ENCODE data around the gene DPPA2. TPM values are rescaled to one million over a fixed set of nuclear protein-coding genes. Genes with fewer than 3 reads are reported as not detected.

Gene DPPA2
- total and polyA plus RNA-seq, 2 of the 8 experiments (the other 6 are each of a cell fraction or from before 2014, with no cell fraction given): 7.8 to 12.6 TPM

GRCh38 chr3:109339714-109340648 lies 23.7 kb upstream of the DPPA2 start:
- H3K27ac ChIP-seq (ENCODE audit: low read depth, low read length): no peak overlapping the region

More at GRCh38 chr3:109339714-109340648, 23.7 kb upstream of the DPPA2 start:
- peaks cover 4 to 50% (median 24%) of the 10 kb centered on the region in 4 experiments; a peak in 7 of 8 replicates for H3K36me3 ChIP-seq (ENCODE audit: control insufficient read depth in 2 of 4, insufficient read depth in 4 of 4, low read length in 3 of 4)
- peak overlapping the region; percentile 70 to 100 for H3K4me2 ChIP-seq (ENCODE audit: insufficient read depth in 1 of 2, low read depth in 2 of 2, low read length in 2 of 2)
- peak overlapping the region; percentile 97 for H2BK5ac ChIP-seq (ENCODE audit: low read depth, low read length)
- H2BK120ac ChIP-seq (replicated peaks; ENCODE audit: low read depth, low read length): no peak overlapping the region
- no peak overlapping the region for H2AFZ ChIP-seq (ENCODE audit: low read length)
- peak overlapping the region; percentile 16 to 100 (median 62); a peak in 7 of 8 replicates for H3K4me3 ChIP-seq (ENCODE audit: extremely low read depth in 1 of 4, insufficient read depth in 2 of 4, low read depth in 3 of 4, low read length in 4 of 4)
- DNase-seq (ENCODE audit: low read depth in 1 of 2, low spot score in 2 of 2) (no peak), FAIRE-seq (no peak)
- no peak overlapping the region for H3K23ac ChIP-seq (ENCODE audit: insufficient read length)
- no peak overlapping the region for H2BK15ac ChIP-seq (ENCODE audit: low read length)
- no peak overlapping the region for H3K14ac ChIP-seq (ENCODE audit: insufficient read length)
- no peak overlapping the region for H2BK20ac ChIP-seq (ENCODE audit: low read length)
- H3K18ac ChIP-seq (ENCODE audit: extremely low read depth, low read length): peak overlapping the region; percentile 71
- peak overlapping the region; percentile 79 for H4K5ac ChIP-seq (ENCODE audit: insufficient read length, low read depth, low read length)
- H3K4ac ChIP-seq (replicated peaks; ENCODE audit: insufficient read length, low read depth, low read length): no peak overlapping the region
- ChIA-PET POLR2A (ENCODE audit: partially characterized antibody) (interaction anchor here (0.6 to 26.4 kb wide), 11 partner anchors 8 to 58 kb away, joined by 3 to 681 read pairs (median 5); partner anchors contain the start of genes DPPA2 and DPPA4), CTCF (ENCODE audit: partially characterized antibody) (interaction anchor here (0.7 to 1.3 kb wide), 5 partner anchors 13 to 64 kb away, joined by 3 to 5 read pairs (median 4); no protein-coding TSS in a partner anchor)
- WGBS, 2 experiments (ENCODE audit: extremely low coverage in 1 of 2, insufficient coverage in 1 of 2, insufficient read length in 1 of 2, insufficient replicate concordance in 2 of 2, low coverage in 1 of 2, low lambda C conversion rate in 2 of 2, missing lambda C conversion rate in 1 of 2): 24% methylated on average over 5 of the region's 5 CpGs; no CpG with 5 or more reads in 1 of the 2 experiments
- H3K79me2 ChIP-seq (ENCODE audit: control insufficient read depth in 1 of 2, insufficient read depth in 2 of 2, low read length in 2 of 2): peaks cover 26 to 82% of the 10 kb centered on the region in 2 experiments
- H3K27me3 ChIP-seq (replicated peaks in 1 of 4; ENCODE audit: control insufficient read depth in 3 of 4, extremely low read depth in 1 of 4, insufficient read depth in 3 of 4, low read length in 3 of 4): no peaks in the 10 kb centered on the region
- peaks cover 7% of the 10 kb centered on the region; the same call in 1 of the 2 replicates for H3K23me2 ChIP-seq (ENCODE audit: low read depth, low read length)
- peak overlapping the region; percentile 79; the same call in 1 of the 2 replicates for H2AK5ac ChIP-seq (ENCODE audit: low read depth, low read length)
- no peak overlapping the region for H4K91ac ChIP-seq (replicated peaks; ENCODE audit: insufficient read length, low read length)
- H2BK12ac ChIP-seq (ENCODE audit: low read depth, low read length): peak overlapping the region; percentile 89; the same call in 1 of the 2 replicates
- H3K4me1 ChIP-seq (replicated peaks in 1 of 4; ENCODE audit: control insufficient read depth in 3 of 4, insufficient read depth in 4 of 4, low read length in 3 of 4): peaks cover 0 to 9% (median 5%) of the 10 kb centered on the region in 4 experiments; a peak in 4 of 7 replicates
- TF ChIP-seq SIN3A (conservative IDR thresholded peaks at IDR 0.05 in 1 of 2, IDR thresholded peaks at IDR 0.05 in 1 of 2; ENCODE audit: low read depth in 1 of 2, low read length in 2 of 2) (peak in 1 of 2 experiments; percentile 60; a peak in 1 of 4 replicates), KDM4A (IDR thresholded peaks at IDR 0.05; ENCODE audit: low read depth, low read length, severe bottlenecking) (no peak)
- H3K9ac ChIP-seq (replicated peaks in 1 of 4; ENCODE audit: extremely low read depth in 1 of 4, low read depth in 3 of 4, low read length in 3 of 4): peak overlapping the region in 1 of 4 experiments; percentile 48; a peak in 1 of 7 replicates
- no peaks in the 10 kb centered on the region for H3K9me3 ChIP-seq (ENCODE audit: insufficient read depth in 2 of 2, low read depth in 1 of 2, low read length in 1 of 2)
- H4K20me1 ChIP-seq (replicated peaks in 1 of 2; ENCODE audit: control insufficient read depth in 1 of 2, insufficient read depth in 2 of 2, low read length in 2 of 2): peaks cover 1 to 2% of the 10 kb centered on the region in 2 experiments
- H3K56ac ChIP-seq (replicated peaks; ENCODE audit: insufficient read length, low read depth, low read length): no peak overlapping the region
- peaks cover 4% of the 10 kb centered on the region; the same call in 1 of the 2 replicates for H3K79me1 ChIP-seq (ENCODE audit: low read depth, low read length)
- H4K8ac ChIP-seq (ENCODE audit: extremely low read depth, insufficient read depth, low read length): no peak overlapping the region; the same call in 1 of the 2 replicates
